Keratinocyte (primary cell): ENCODE measurements around the gene TMED7. TPM values are rescaled to one million over a fixed set of nuclear protein-coding genes. Genes with fewer than 3 reads are reported as not detected.

ENCODE experiments used
- DNase-seq: peaks from one replicate; pipeline ENCODE4 v3.0.0-alpha.2; 2011; ENCODE audit warnings: low read depth, missing footprints, low spot score
- FAIRE-seq: peaks from 2 replicates; lab custom pipeline; 2011; peaks lifted over from hg19 to GRCh38; lab: Jason Lieb, UNC
- H2AFZ ChIP-seq: 2 replicates; pipeline ENCODE4 v1.6.0; 2012; ENCODE audit warnings: low read length, control low read depth, inconsistent platforms; ENCODE audit not compliant: control insufficient read depth
- H3K27ac ChIP-seq: 2 replicates; pipeline ENCODE4 v1.5.1; 2011; ENCODE audit warnings: low read length; ENCODE audit not compliant: control insufficient read depth, insufficient read depth
- H3K27me3 ChIP-seq: 3 replicates; pipeline ENCODE4 v1.6.0; 2011; ENCODE audit warnings: low read length; ENCODE audit not compliant: control insufficient read depth, insufficient read depth; ENCODE audit errors: extremely low read depth
- H3K36me3 ChIP-seq, 2 experiments: 2 replicates in 1 of 2; 3 replicates in 1 of 2; pipeline ENCODE4 v1.5.1; 2011; ENCODE audit warnings: low read length in 2 of 2, mild to moderate bottlenecking in 1 of 2; ENCODE audit not compliant: control insufficient read depth in 2 of 2, insufficient read depth in 2 of 2; ENCODE audit errors: extremely low read depth in 1 of 2
- H3K4me1 ChIP-seq: 3 replicates; pipeline ENCODE4 v1.5.1; 2011; ENCODE audit warnings: low read length; ENCODE audit not compliant: control insufficient read depth, insufficient read depth; ENCODE audit errors: extremely low read depth
- H3K4me2 ChIP-seq: 3 replicates; pipeline ENCODE4 v1.6.0; 2011; ENCODE audit warnings: low read depth, low read length; ENCODE audit not compliant: control insufficient read depth, insufficient read depth; ENCODE audit errors: extremely low read depth
- H3K4me3 ChIP-seq, 3 experiments: fragments of 200-600 bp in 1 of 3; sonication (generic) in 1 of 3; 2 replicates in 2 of 3; 3 replicates in 1 of 3; pipeline ENCODE4 v1.5.1; 2011 to 2016; ENCODE audit warnings: low read length in 3 of 3, mild to moderate bottlenecking in 3 of 3, control low read depth in 2 of 3, inconsistent platforms in 1 of 3, low read depth in 1 of 3, mixed read lengths in 1 of 3, mixed run types in 1 of 3, moderate library complexity in 1 of 3; ENCODE audit not compliant: control insufficient read depth in 2 of 3, insufficient read depth in 2 of 3; ENCODE audit errors: extremely low read depth in 1 of 3
- H3K79me2 ChIP-seq: 2 replicates; pipeline ENCODE4 v1.6.0; 2012; ENCODE audit warnings: low read length; ENCODE audit not compliant: control insufficient read depth, insufficient read depth
- H3K9ac ChIP-seq: 3 replicates; pipeline ENCODE4 v1.6.0; 2011; ENCODE audit warnings: low read length; ENCODE audit not compliant: control insufficient read depth, insufficient read depth; ENCODE audit errors: extremely low read depth
- H3K9me1 ChIP-seq: 3 replicates; pipeline ENCODE4 v1.6.0; 2011; ENCODE audit warnings: low read length; ENCODE audit not compliant: control insufficient read depth, insufficient read depth; ENCODE audit errors: extremely low read depth
- H3K9me3 ChIP-seq: 2 replicates; pipeline ENCODE4 v1.5.1; 2012; ENCODE audit warnings: low read depth, low read length; ENCODE audit not compliant: control insufficient read depth
- H4K20me1 ChIP-seq: 3 replicates; pipeline ENCODE4 v1.6.0; 2011; ENCODE audit warnings: low read length; ENCODE audit not compliant: control insufficient read depth, insufficient read depth; ENCODE audit errors: extremely low read depth
- EZH2 ChIP-seq: IDR thresholded peaks from one replicate; pipeline ENCODE4 v1.6.1; 2012; ENCODE audit warnings: inconsistent platforms, mild to moderate bottlenecking, low read length, moderate library complexity
- dilution Hi-C: fragments of 300-500 bp; cut with MboI; formaldehyde crosslinking; loops from one replicate; pipeline ENCODE4 v1.7.0; 2020; ENCODE audit warnings: low sequenced_read_pairs; ENCODE audit not compliant: extremely low pct_ligation_motif_present
- polyA plus RNA-seq, 5 experiments: library from polyadenylated mRNA; depleted of rRNA in 3 of 5; stranded (reverse) in 3 of 5; stranded (forward) in 1 of 5; unstranded in 1 of 5; fragments of >200 nt; gene quantifications; 1 replicate in 1 of 5; 2 replicates in 3 of 5; 3 replicates in 1 of 5; pipeline versions ENCODE4 v1.2.1 to v1.2.3, GENCODE V29; 2011 to 2012; ENCODE audit warnings: missing spikeins in 2 of 5, low read depth in 1 of 5, low replicate concordance in 1 of 5
- TF ChIP-seq, protein P1 (sequence below), 3 experiments: IDR thresholded peaks in 1 of 3; conservative IDR thresholded peaks in 1 of 3; optimal IDR thresholded peaks in 1 of 3; 2 replicates in 2 of 3; 3 replicates in 1 of 3; pipeline versions ENCODE3 to v1.5.1; 2011; ENCODE audit warnings: low read length in 3 of 3, mild to moderate bottlenecking in 3 of 3, moderate library complexity in 2 of 3, control low read depth in 1 of 3, inconsistent platforms in 1 of 3; ENCODE audit not compliant: insufficient read depth in 2 of 3; ENCODE audit errors: extremely low read depth in 1 of 3

TMED7 gene
- polyA plus RNA-seq, 1 donor (not counting 4 experiments of a cell fraction or from before 2014, with no cell fraction given), result 77.9 TPM

DNA sequence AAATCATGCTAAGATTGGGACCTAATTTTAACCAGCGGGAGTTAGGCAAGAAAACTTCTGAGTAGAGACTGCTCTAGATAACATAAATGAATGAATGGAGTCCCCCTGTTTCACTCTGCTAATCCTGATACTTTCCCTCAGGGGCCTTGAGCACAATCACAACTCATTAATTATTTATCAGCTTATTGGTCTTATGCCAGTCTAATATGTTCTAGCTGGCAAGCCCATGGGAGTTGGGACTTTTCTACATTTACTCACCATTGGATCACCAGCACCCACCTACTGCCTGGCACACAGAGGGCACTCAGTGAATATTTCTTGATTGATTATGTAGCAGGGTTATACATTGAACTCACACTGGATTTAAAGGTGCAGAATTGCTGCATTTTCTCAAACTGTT is 13.5 kb upstream of the TMED7 start:
- no peak overlapping the region for H2AFZ ChIP-seq
- H3K27me3 ChIP-seq, result no peaks in the 10 kb centered on the region
- no peak overlapping the region for H3K4me3 ChIP-seq
- DNase-seq (no peak), FAIRE-seq (no peak)
- no peak overlapping the region for H3K27ac ChIP-seq
- dilution Hi-C loops, result no loop called here
- no peaks in the 10 kb centered on the region for H3K9me1 ChIP-seq
- no peaks in the 10 kb centered on the region for H3K36me3 ChIP-seq
- H3K79me2 ChIP-seq, result no peaks in the 10 kb centered on the region
- H4K20me1 ChIP-seq, result no peaks in the 10 kb centered on the region
- no peak overlapping the region for H3K4me2 ChIP-seq
- H3K9ac ChIP-seq, result no peak overlapping the region
- TF ChIP-seq, protein P1, sequence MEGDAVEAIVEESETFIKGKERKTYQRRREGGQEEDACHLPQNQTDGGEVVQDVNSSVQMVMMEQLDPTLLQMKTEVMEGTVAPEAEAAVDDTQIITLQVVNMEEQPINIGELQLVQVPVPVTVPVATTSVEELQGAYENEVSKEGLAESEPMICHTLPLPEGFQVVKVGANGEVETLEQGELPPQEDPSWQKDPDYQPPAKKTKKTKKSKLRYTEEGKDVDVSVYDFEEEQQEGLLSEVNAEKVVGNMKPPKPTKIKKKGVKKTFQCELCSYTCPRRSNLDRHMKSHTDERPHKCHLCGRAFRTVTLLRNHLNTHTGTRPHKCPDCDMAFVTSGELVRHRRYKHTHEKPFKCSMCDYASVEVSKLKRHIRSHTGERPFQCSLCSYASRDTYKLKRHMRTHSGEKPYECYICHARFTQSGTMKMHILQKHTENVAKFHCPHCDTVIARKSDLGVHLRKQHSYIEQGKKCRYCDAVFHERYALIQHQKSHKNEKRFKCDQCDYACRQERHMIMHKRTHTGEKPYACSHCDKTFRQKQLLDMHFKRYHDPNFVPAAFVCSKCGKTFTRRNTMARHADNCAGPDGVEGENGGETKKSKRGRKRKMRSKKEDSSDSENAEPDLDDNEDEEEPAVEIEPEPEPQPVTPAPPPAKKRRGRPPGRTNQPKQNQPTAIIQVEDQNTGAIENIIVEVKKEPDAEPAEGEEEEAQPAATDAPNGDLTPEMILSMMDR (optimal IDR thresholded peaks at IDR 0.05 in 1 of 3, IDR thresholded peaks at IDR 0.05 in 1 of 3, conservative IDR thresholded peaks at IDR 0.05 in 1 of 3; ENCODE audit: extremely low read depth in 1 of 3, insufficient read depth in 2 of 3, low read length in 3 of 3), result no peak
- no peak for TF ChIP-seq EZH2
- H3K4me1 ChIP-seq, result peaks cover 3% of the 10 kb centered on the region
- no peaks in the 10 kb centered on the region for H3K9me3 ChIP-seq

DNA sequence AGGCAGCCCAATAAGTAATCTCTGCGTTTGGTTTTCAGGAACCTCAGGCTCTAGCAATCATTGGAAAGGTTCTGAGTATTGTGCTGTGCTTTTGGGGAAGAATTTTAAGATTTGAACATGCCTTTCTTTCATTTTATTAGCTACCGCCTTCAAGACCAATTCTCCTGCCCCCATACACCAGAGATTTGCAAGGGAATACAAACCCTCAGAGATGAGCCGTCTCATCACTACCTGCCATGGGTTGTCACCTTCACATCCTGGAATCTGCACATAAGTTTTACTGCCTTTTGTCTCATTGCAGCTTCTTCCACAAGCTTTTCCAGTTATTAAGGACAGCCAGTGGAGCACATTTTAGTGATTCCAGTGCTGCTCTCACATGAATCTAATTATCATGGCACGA is 11.7 kb upstream of the TMED7 start:
- H3K79me2 ChIP-seq, result no peaks in the 10 kb centered on the region
- H3K9me1 ChIP-seq, result no peaks in the 10 kb centered on the region
- H3K9ac ChIP-seq, result no peak overlapping the region
- H3K27ac ChIP-seq, result no peak overlapping the region
- FAIRE-seq (no peak), DNase-seq (no peak)
- no peak overlapping the region for H2AFZ ChIP-seq
- no peaks in the 10 kb centered on the region for H3K9me3 ChIP-seq
- peaks cover 5% of the 10 kb centered on the region for H3K4me1 ChIP-seq
- TF ChIP-seq, protein P1 (optimal IDR thresholded peaks at IDR 0.05 in 1 of 3, IDR thresholded peaks at IDR 0.05 in 1 of 3, conservative IDR thresholded peaks at IDR 0.05 in 1 of 3; ENCODE audit: extremely low read depth in 1 of 3, insufficient read depth in 2 of 3, low read length in 3 of 3), result no peak
- TF ChIP-seq EZH2, result no peak
- H3K4me3 ChIP-seq, result no peak overlapping the region
- dilution Hi-C loops, result no loop called here
- no peaks in the 10 kb centered on the region for H3K36me3 ChIP-seq
- H3K4me2 ChIP-seq, result no peak overlapping the region
- no peaks in the 10 kb centered on the region for H4K20me1 ChIP-seq
- no peaks in the 10 kb centered on the region for H3K27me3 ChIP-seq
